Measurements from ENCODE around the gene TAAR8.
"Not testable (repeated sequence)": the region's sequence is repeated elsewhere in the genome, so short reads cannot be mapped to it uniquely, and the experiment has no call there.

TAAR8 gene

GRCh38 chr6:132524646-132525045 is 27.8 kb upstream of the TAAR8 start:
- no peak overlapping the region for H3K4me3 ChIP-seq (replicated peaks in 1 of 2; ENCODE audit: low read depth in 2 of 2, low read length in 2 of 2)
- TF ChIP-seq, protein P1, sequence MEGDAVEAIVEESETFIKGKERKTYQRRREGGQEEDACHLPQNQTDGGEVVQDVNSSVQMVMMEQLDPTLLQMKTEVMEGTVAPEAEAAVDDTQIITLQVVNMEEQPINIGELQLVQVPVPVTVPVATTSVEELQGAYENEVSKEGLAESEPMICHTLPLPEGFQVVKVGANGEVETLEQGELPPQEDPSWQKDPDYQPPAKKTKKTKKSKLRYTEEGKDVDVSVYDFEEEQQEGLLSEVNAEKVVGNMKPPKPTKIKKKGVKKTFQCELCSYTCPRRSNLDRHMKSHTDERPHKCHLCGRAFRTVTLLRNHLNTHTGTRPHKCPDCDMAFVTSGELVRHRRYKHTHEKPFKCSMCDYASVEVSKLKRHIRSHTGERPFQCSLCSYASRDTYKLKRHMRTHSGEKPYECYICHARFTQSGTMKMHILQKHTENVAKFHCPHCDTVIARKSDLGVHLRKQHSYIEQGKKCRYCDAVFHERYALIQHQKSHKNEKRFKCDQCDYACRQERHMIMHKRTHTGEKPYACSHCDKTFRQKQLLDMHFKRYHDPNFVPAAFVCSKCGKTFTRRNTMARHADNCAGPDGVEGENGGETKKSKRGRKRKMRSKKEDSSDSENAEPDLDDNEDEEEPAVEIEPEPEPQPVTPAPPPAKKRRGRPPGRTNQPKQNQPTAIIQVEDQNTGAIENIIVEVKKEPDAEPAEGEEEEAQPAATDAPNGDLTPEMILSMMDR (IDR thresholded peaks at IDR 0.05; ENCODE audit: low read depth, low read length) = no peak
- DNase-seq (ENCODE audit: low read depth in 2 of 2) = no peak

- TF ChIP-seq, protein P1 (IDR thresholded peaks at IDR 0.05; ENCODE audit: low read depth, low read length) = no peak
- DNase-seq (ENCODE audit: low read depth in 2 of 2) = no peak
- H3K4me3 ChIP-seq (replicated peaks in 1 of 2; ENCODE audit: low read depth in 2 of 2, low read length in 2 of 2) = no peak overlapping the region
Measured at GRCh38 chr6:132525866-132526265, 26.6 kb upstream of the TAAR8 start.

DNA sequence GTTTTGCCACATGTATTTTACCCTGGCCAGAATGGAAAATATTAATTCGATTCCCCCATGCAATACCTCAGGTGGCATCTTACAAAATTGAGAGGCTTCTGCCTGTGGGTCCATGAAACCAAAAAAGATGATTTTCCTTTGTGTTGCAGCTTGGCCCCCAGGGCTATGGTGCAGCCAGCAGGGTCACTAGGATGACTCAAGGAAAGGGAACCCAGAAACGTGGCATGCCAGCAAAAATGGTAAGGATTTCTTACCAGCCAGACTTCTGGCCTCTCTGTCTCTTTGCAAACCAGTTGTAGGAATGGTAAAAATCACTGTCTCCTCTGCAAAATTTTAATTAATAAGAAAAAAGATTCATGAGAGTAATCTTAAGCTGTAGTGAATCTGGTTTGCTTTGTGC is 26.0 kb upstream of the TAAR8 start:
- no peak for DNase-seq (ENCODE audit: low read depth in 2 of 2)
- TF ChIP-seq, protein P1 (IDR thresholded peaks at IDR 0.05; ENCODE audit: low read depth, low read length) = no peak
- H3K4me3 ChIP-seq (replicated peaks in 1 of 2; ENCODE audit: low read depth in 2 of 2, low read length in 2 of 2) = no peak overlapping the region

DNA sequence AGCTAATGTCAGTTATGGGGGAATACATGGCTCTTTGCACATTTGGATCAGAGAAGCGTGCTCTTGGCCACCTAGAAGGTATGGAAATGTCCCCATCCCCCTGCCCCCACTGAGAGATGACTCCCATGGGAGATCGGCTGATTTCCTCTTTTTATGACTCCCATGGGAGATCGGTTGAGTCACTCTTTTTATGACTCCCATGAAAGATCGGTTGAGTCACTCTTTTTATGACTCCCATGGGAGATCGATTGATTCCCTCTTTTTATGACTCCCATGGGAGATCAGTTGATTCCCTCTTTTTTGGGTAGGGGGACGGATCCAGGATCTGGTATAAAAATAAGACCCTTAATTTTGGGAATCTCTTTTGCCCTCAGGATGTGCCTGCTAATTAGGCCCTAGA is 24.7 kb upstream of the TAAR8 start:
- peak in 1 of 2 donors; percentile 59 for DNase-seq (ENCODE audit: low read depth in 2 of 2)
- no peak overlapping the region for H3K4me3 ChIP-seq (replicated peaks in 1 of 2; ENCODE audit: low read depth in 2 of 2, low read length in 2 of 2)
- TF ChIP-seq, protein P1 (IDR thresholded peaks at IDR 0.05; ENCODE audit: low read depth, low read length) = no peak

GRCh38 chr6:132530293-132530974 is 22.0 kb upstream of the TAAR8 start:
- H3K4me3 ChIP-seq (replicated peaks in 1 of 2; ENCODE audit: low read depth in 2 of 2, low read length in 2 of 2) = no peak overlapping the region
- DNase-seq (ENCODE audit: low read depth in 2 of 2) = peak; percentile 77

GRCh38 chr6:132534546-132534945 is 17.9 kb upstream of the TAAR8 start:
- not testable (repeated sequence) for DNase-seq (ENCODE audit: low read depth in 2 of 2); H3K4me3 ChIP-seq (replicated peaks in 1 of 2; ENCODE audit: low read depth in 2 of 2, low read length in 2 of 2)

More at GRCh38 chr6:132530293-132530974, 22.0 kb upstream of the TAAR8 start:
- TF ChIP-seq, protein P1 (IDR thresholded peaks at IDR 0.05; ENCODE audit: low read depth, low read length) = peak; percentile 64

DNA sequence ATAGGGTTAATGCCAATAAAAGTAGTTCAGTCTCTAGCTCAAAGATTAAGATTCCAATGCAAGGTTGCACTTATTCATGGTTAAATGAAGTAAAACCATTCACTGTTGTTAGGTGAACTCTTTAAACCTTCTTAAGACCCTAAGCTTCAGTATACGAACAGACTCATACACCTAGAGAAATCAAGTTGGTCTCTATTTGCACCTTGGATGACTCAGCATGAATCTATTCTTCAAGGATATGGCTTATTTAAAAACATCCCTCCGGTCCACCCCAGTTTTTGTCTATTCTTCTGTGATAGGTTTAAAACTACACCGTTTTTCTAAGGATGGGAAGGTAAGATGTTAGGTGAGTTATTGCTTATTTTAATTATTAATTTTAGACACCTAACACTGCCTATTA is 15.3 kb upstream of the TAAR8 start:
- H3K4me3 ChIP-seq (replicated peaks in 1 of 2; ENCODE audit: low read depth in 2 of 2, low read length in 2 of 2) = no peak overlapping the region
- DNase-seq (ENCODE audit: low read depth in 2 of 2) = no peak
- TF ChIP-seq, protein P1 (IDR thresholded peaks at IDR 0.05; ENCODE audit: low read depth, low read length) = no peak
